Muscle layer of colon (tissue), 2 donors: ENCODE results near the gene PTPN5.

ENCODE experiments used
- H3K27ac ChIP-seq: one replicate; pipeline ENCODE4 v1.7.0; 2013; ENCODE audit warnings: low read depth, mild to moderate bottlenecking, low read length, moderate library complexity
- H3K27me3 ChIP-seq, 2 donors: one replicate each; pipeline ENCODE4 v1.7.0; 2013; ENCODE audit warnings: low read length in 2 of 2, mild to moderate bottlenecking in 2 of 2; ENCODE audit not compliant: insufficient read depth in 2 of 2, control insufficient read depth in 1 of 2
- H3K36me3 ChIP-seq: one replicate; pipeline ENCODE4 v1.7.0; 2013; ENCODE audit warnings: mild to moderate bottlenecking, low read length; ENCODE audit not compliant: insufficient read depth
- H3K4me1 ChIP-seq: one replicate; pipeline ENCODE4 v1.7.0; 2013; ENCODE audit warnings: mild to moderate bottlenecking, low read length; ENCODE audit not compliant: insufficient read depth
- H3K4me3 ChIP-seq, 2 donors: one replicate each; pipeline ENCODE4 v1.7.0; 2013; ENCODE audit warnings: low read length in 2 of 2, low read depth in 1 of 2, mild to moderate bottlenecking in 1 of 2, moderate library complexity in 1 of 2
- H3K9ac ChIP-seq: one replicate; pipeline ENCODE4 v1.7.0; 2013; ENCODE audit warnings: low read length
- H3K9me3 ChIP-seq: one replicate; pipeline ENCODE4 v1.7.0; 2013; ENCODE audit warnings: mild to moderate bottlenecking, low read length
- donor health status: abdominal sarcoma.
- donor health status: Adenocarcinoma of cecum.

The PTPN5 gene

GRCh38 chr11:18790883-18791206 is 753 bp downstream of the PTPN5 start:
- Histone ChIP-seq H3K4me3 (no peak overlapping the region), H3K4me1 (no peaks in the 10 kb centered on the region), H3K9me3 (no peaks in the 10 kb centered on the region), H3K36me3 (no peaks in the 10 kb centered on the region), H3K27ac (no peak overlapping the region), H3K9ac (no peak overlapping the region), H3K27me3 (peaks cover 0 to 26% of the 10 kb centered on the region in 2 donors)

- Histone ChIP-seq H3K27me3 (peaks cover 0 to 26% of the 10 kb centered on the region in 2 donors), H3K4me1 (no peaks in the 10 kb centered on the region), H3K36me3 (no peaks in the 10 kb centered on the region), H3K27ac (no peak overlapping the region), H3K4me3 (no peak overlapping the region), H3K9ac (no peak overlapping the region), H3K9me3 (no peaks in the 10 kb centered on the region)
Measured at GRCh38 chr11:18789942-18790341, 1.7 kb downstream of the PTPN5 start.

- H3K9ac ChIP-seq, result no peak overlapping the region
- no peaks in the 10 kb centered on the region for H3K4me1 ChIP-seq
- H3K9me3 ChIP-seq, result no peaks in the 10 kb centered on the region
- H3K27ac ChIP-seq, result no peak overlapping the region
- no peak overlapping the region for H3K4me3 ChIP-seq
- peaks cover 0 to 1% of the 10 kb centered on the region in 2 donors for H3K27me3 ChIP-seq
- H3K36me3 ChIP-seq, result no peaks in the 10 kb centered on the region
Measured at GRCh38 chr11:18785411-18785810, 6.2 kb downstream of the PTPN5 start.

- no peak overlapping the region for H3K4me3 ChIP-seq
Measured at GRCh38 chr11:18780896-18781295, 10.7 kb downstream of the PTPN5 start.

GRCh38 chr11:18780329-18780728 is 11.3 kb downstream of the PTPN5 start:
- Histone ChIP-seq H3K9me3 (no peaks in the 10 kb centered on the region), H3K27me3 (no peaks in the 10 kb centered on the region), H3K4me1 (no peaks in the 10 kb centered on the region), H3K9ac (no peak overlapping the region), H3K4me3 (no peak overlapping the region), H3K27ac (no peak overlapping the region), H3K36me3 (no peaks in the 10 kb centered on the region)

More at GRCh38 chr11:18780896-18781295, 10.7 kb downstream of the PTPN5 start:
- Histone ChIP-seq H3K36me3 (no peaks in the 10 kb centered on the region), H3K27me3 (no peaks in the 10 kb centered on the region), H3K9ac (no peak overlapping the region), H3K27ac (no peak overlapping the region), H3K9me3 (no peaks in the 10 kb centered on the region), H3K4me1 (no peaks in the 10 kb centered on the region)

- Histone ChIP-seq H3K27ac (no peak overlapping the region), H3K9ac (no peak overlapping the region), H3K27me3 (no peaks in the 10 kb centered on the region), H3K36me3 (no peaks in the 10 kb centered on the region), H3K4me3 (no peak overlapping the region), H3K4me1 (no peaks in the 10 kb centered on the region), H3K9me3 (no peaks in the 10 kb centered on the region)
Measured at GRCh38 chr11:18778468-18778867, 13.1 kb downstream of the PTPN5 start.

GRCh38 chr11:18776324-18776723 is 15.3 kb downstream of the PTPN5 start:
- Histone ChIP-seq H3K27ac (no peak overlapping the region), H3K9ac (no peak overlapping the region), H3K27me3 (no peaks in the 10 kb centered on the region), H3K4me1 (no peaks in the 10 kb centered on the region), H3K9me3 (no peaks in the 10 kb centered on the region), H3K4me3 (no peak overlapping the region), H3K36me3 (no peaks in the 10 kb centered on the region)

- no peaks in the 10 kb centered on the region for H3K9me3 ChIP-seq
- no peak overlapping the region for H3K27ac ChIP-seq
- H3K4me3 ChIP-seq, result no peak overlapping the region
- H3K4me1 ChIP-seq, result no peaks in the 10 kb centered on the region
- no peaks in the 10 kb centered on the region for H3K27me3 ChIP-seq
- no peaks in the 10 kb centered on the region for H3K36me3 ChIP-seq
- H3K9ac ChIP-seq, result no peak overlapping the region
Measured at GRCh38 chr11:18775492-18776292, 15.9 kb downstream of the PTPN5 start.

GRCh38 chr11:18774801-18775200 is 16.8 kb downstream of the PTPN5 start:
- Histone ChIP-seq H3K9ac (no peak overlapping the region), H3K4me3 (no peak overlapping the region)

GRCh38 chr11:18773681-18774080 is 17.9 kb downstream of the PTPN5 start:
- no peak overlapping the region for H3K27ac ChIP-seq
- no peak overlapping the region for H3K9ac ChIP-seq
- no peaks in the 10 kb centered on the region for H3K4me1 ChIP-seq
- no peaks in the 10 kb centered on the region for H3K9me3 ChIP-seq
- no peaks in the 10 kb centered on the region for H3K36me3 ChIP-seq
- H3K4me3 ChIP-seq, result no peak overlapping the region
- H3K27me3 ChIP-seq, result no peaks in the 10 kb centered on the region

More at GRCh38 chr11:18774801-18775200, 16.8 kb downstream of the PTPN5 start:
- Histone ChIP-seq H3K27ac (no peak overlapping the region), H3K36me3 (no peaks in the 10 kb centered on the region), H3K27me3 (no peaks in the 10 kb centered on the region), H3K4me1 (no peaks in the 10 kb centered on the region), H3K9me3 (no peaks in the 10 kb centered on the region)

- Histone ChIP-seq H3K4me1 (no peaks in the 10 kb centered on the region), H3K9ac (no peak overlapping the region), H3K4me3 (no peak overlapping the region), H3K27me3 (no peaks in the 10 kb centered on the region), H3K9me3 (no peaks in the 10 kb centered on the region), H3K27ac (no peak overlapping the region), H3K36me3 (no peaks in the 10 kb centered on the region)
Measured at GRCh38 chr11:18773104-18773503, 18.5 kb downstream of the PTPN5 start.

- H3K4me1 ChIP-seq, result no peaks in the 10 kb centered on the region
- no peaks in the 10 kb centered on the region for H3K27me3 ChIP-seq
- H3K9me3 ChIP-seq, result no peaks in the 10 kb centered on the region
- H3K27ac ChIP-seq, result no peak overlapping the region
- no peak overlapping the region for H3K9ac ChIP-seq
- H3K4me3 ChIP-seq, result no peak overlapping the region
- no peaks in the 10 kb centered on the region for H3K36me3 ChIP-seq
Measured at GRCh38 chr11:18772211-18772610, 19.4 kb downstream of the PTPN5 start.
